HEK293T (cell line): ENCODE data around the gene CCDC88C.

Experiments
- CTCF ChIA-PET: fragments of 350-600 bp; formaldehyde crosslinking; extraction: SDS; loops from one replicate; lab custom pipeline; 2021; ENCODE audit warnings: antibody characterized with exemption, inconsistent platforms; lab: Yijun Ruan, JAX
- POLR2A ChIA-PET: fragments of 350-600 bp; formaldehyde crosslinking; extraction: SDS; loops from one replicate; lab custom pipeline; 2020; ENCODE audit warnings: antibody characterized with exemption, inconsistent platforms; lab: Yijun Ruan, JAX
- DNase-seq: peaks from one replicate; pipeline ENCODE4 v3.0.0; 2012; ENCODE audit warnings: mixed read lengths; ENCODE audit errors: extremely low spot score
- ARNT ChIP-seq: fragments of 450-650 bp; IDR thresholded peaks from 2 replicates; pipeline ENCODE4 v1.6.1; 2017; ENCODE audit warnings: mild to moderate bottlenecking
- BHLHE40 ChIP-seq: fragments of 450-650 bp; IDR thresholded peaks from 2 replicates; pipeline ENCODE4 v1.6.1; 2016; ENCODE audit warnings: mild to moderate bottlenecking, moderate library complexity, borderline replicate concordance
- CTBP1 ChIP-seq: fragments of 450-650 bp; IDR thresholded peaks from 2 replicates; pipeline ENCODE4 v1.6.1; 2016; ENCODE audit warnings: borderline replicate concordance
- ELF4 ChIP-seq: fragments of 450-650 bp; IDR thresholded peaks from 2 replicates; pipeline ENCODE4 v1.6.1; 2017; ENCODE audit warnings: antibody characterized with exemption
- FOXA1 ChIP-seq: fragments of 450-650 bp; IDR thresholded peaks from 2 replicates; pipeline ENCODE4 v1.6.1; 2016; ENCODE audit warnings: mild to moderate bottlenecking
- FOXK2 ChIP-seq: fragments of 450-650 bp; IDR thresholded peaks from 2 replicates; pipeline ENCODE4 v1.6.1; 2016; ENCODE audit warnings: mild to moderate bottlenecking
- FOXM1 ChIP-seq: fragments of 450-650 bp; IDR thresholded peaks from 2 replicates; pipeline ENCODE4 v1.6.1; 2017; ENCODE audit warnings: mild to moderate bottlenecking, borderline replicate concordance
- HDGF ChIP-seq: fragments of 450-650 bp; IDR thresholded peaks from 2 replicates; pipeline ENCODE4 v1.6.1; 2017; ENCODE audit warnings: antibody characterized with exemption, borderline replicate concordance
- L3MBTL2 ChIP-seq: fragments of 450-650 bp; conservative IDR thresholded peaks from 2 replicates; pipeline ENCODE4 v1.6.1; 2016; ENCODE audit warnings: mild to moderate bottlenecking
- LEF1 ChIP-seq: fragments of 450-650 bp; IDR thresholded peaks from 2 replicates; pipeline ENCODE4 v1.6.1; 2017; ENCODE audit warnings: mild to moderate bottlenecking, borderline replicate concordance
- NFRKB ChIP-seq: fragments of 450-650 bp; IDR thresholded peaks from 2 replicates; pipeline ENCODE4 v1.6.1; 2016; ENCODE audit warnings: mild to moderate bottlenecking, moderate library complexity
- SP1 ChIP-seq: fragments of 450-650 bp; IDR thresholded peaks from 2 replicates; pipeline ENCODE4 v1.6.1; 2017
- SUZ12 ChIP-seq: fragments of 450-650 bp; IDR thresholded peaks from 2 replicates; pipeline ENCODE4 v1.6.1; 2016; ENCODE audit warnings: mild to moderate bottlenecking
- TARDBP ChIP-seq: fragments of 450-650 bp; IDR thresholded peaks from 2 replicates; pipeline ENCODE4 v1.6.1; 2016
- ZNF384 ChIP-seq: fragments of 450-650 bp; IDR thresholded peaks from 2 replicates; pipeline ENCODE4 v1.6.1; 2016
- TF ChIP-seq, protein P1 (sequence below): fragments of 450-650 bp; IDR thresholded peaks from 2 replicates; pipeline ENCODE4 v1.6.1; 2016

CCDC88C gene

DNA sequence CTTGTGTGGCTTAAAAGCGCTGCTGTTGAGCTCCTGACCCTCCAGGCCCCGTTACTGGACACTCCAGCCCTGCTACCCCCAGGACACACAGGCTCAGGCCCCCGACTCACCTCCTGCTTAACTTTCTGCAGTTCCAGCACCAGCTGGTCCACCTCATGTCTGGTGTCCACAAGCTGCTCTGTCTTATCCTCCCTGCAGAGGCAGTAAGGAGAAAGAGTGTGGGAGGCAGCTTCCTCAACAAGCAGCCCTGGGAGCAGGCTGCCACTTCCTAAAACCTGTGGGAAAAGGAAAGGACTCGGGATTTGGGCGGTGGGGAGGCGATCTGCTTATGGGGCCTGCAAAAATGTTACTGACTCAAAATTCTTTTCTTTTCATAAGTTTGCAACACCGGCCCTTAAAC is 79.2 kb downstream of the CCDC88C start:
- POLR2A ChIA-PET = no interaction called here
- CTCF ChIA-PET = interaction anchor here (3.5 kb wide), 1 partner anchor 14 kb away, joined by 20 read pairs; no protein-coding TSS in a partner anchor
- DNase-seq = no peak
- TF ChIP-seq FOXK2 = no peak

DNA sequence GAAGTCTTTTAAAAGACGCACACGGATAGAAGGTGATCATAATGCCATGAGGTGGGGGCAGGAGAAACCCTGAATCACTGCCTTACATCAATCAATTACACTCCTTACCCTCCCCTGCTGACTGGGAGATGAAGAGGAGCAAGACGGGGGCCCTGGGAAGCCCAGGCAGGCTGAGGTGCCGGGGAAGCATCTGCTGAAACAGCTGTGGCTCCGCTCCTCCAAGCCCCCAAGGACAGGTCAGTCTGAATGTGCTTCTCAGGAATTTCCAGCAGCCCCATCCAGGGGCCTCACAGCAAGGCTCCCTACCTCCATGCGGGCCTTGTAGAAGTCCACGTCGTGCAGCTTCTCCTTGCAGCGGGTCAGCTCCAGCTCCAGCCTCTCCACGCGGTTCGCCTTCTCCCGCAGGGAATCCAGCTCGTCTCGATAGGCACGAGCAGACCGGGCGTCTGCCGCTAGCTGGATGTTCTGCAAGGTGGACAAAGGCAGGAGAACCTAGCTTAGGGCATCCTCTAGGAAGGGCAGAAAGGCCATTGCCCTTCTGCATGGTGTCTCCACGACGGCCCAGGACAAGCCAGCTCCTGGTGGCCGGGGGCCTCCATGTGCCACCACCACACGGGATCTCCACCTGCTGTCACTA is 79.8 kb downstream of the CCDC88C start:
- CTCF ChIA-PET = interaction anchor here (3.5 kb wide), 1 partner anchor 14 kb away, joined by 20 read pairs; no protein-coding TSS in a partner anchor
- POLR2A ChIA-PET = no interaction called here
- DNase-seq = no peak
- TF ChIP-seq ARNT = no peak
- no peak for TF ChIP-seq BHLHE40
- no peak for TF ChIP-seq FOXK2
- TF ChIP-seq ELF4 = no peak
- no peak for TF ChIP-seq NFRKB

- no peak for DNase-seq
- TF ChIP-seq ARNT = no peak
- TF ChIP-seq, protein P1, sequence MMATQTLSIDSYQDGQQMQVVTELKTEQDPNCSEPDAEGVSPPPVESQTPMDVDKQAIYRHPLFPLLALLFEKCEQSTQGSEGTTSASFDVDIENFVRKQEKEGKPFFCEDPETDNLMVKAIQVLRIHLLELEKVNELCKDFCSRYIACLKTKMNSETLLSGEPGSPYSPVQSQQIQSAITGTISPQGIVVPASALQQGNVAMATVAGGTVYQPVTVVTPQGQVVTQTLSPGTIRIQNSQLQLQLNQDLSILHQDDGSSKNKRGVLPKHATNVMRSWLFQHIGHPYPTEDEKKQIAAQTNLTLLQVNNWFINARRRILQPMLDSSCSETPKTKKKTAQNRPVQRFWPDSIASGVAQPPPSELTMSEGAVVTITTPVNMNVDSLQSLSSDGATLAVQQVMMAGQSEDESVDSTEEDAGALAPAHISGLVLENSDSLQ = no peak
- no peak for TF ChIP-seq HDGF
- CTCF ChIA-PET = interaction anchor here (3.5 kb wide), 1 partner anchor 12 kb away, joined by 20 read pairs; no protein-coding TSS in a partner anchor
- POLR2A ChIA-PET = no interaction called here
Observed at GRCh38 chr14:91336093-91336450, 81.5 kb downstream of the CCDC88C start.

DNA sequence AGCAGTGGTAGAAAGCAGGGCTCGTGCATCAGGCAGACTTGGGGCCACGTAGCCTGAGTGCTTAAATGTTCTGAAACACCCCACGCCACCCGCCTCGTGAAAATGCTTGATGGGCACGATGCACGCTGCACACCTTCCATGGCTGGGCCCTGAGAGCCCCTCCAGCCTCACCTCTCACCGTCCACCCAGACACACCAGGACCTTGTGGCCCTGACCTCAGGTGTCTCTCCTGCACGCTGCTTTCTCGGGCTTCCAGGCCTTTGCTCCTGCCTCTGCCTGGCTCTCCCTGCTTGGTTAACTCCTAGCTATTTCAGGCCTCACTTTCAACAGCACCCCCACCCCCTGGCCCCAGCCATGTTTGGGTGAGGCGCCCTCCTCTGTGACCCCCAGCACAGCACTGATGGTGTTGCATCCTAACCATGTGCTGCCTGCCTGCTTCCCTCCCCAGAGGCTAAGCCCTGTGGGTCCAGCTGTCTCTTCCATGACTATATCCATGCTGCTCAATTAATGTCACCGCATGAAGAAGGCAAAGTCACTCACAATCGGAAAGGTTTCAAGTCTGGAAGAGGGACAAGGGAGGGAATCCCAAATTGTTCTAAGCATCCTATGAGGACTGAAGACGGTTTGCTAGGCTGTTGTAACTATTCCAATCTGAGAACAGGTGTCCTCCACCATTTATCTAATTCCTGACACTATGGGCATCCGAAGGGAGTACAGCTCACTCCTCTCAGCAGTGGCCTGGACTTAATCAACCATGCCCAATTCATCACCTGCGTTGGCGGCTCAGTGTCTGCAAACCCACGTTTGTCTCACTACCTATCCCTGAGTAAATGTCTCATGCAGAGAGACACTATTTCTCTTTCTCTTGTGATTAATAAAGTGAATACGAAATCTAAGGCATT is 82.2 kb downstream of the CCDC88C start:
- POLR2A ChIA-PET = no interaction called here

GRCh38 chr14:91333650-91334039 is 84.0 kb downstream of the CCDC88C start:
- no peak for TF ChIP-seq TARDBP
- no peak for TF ChIP-seq SP1
- no peak for TF ChIP-seq BHLHE40
- TF ChIP-seq ELF4 = no peak
- TF ChIP-seq NFRKB = no peak
- TF ChIP-seq, protein P1 = no peak
- TF ChIP-seq FOXA1 = no peak
- no peak for TF ChIP-seq FOXK2
- TF ChIP-seq HDGF = no peak
- TF ChIP-seq CTBP1 = no peak
- no peak for TF ChIP-seq SUZ12
- no peak for TF ChIP-seq LEF1
- no peak for TF ChIP-seq L3MBTL2
- no peak for TF ChIP-seq ARNT
- no peak for TF ChIP-seq ZNF384
- no peak for DNase-seq
- CTCF ChIA-PET = no interaction called here
- POLR2A ChIA-PET = no interaction called here

More for the DNA sequence above, 82.2 kb downstream of the CCDC88C start:
- TF ChIP-seq TARDBP (no peak), ARNT (no peak), LEF1 (no peak), FOXK2 (no peak), BHLHE40 (no peak), SUZ12 (no peak)
- TF ChIP-seq, protein P1 = no peak
- no peak for DNase-seq
- CTCF ChIA-PET = interaction anchor here (3.5 kb wide), 1 partner anchor 11 kb away, joined by 20 read pairs; no protein-coding TSS in a partner anchor

GRCh38 chr14:91332986-91333649 is 84.5 kb downstream of the CCDC88C start:
- DNase-seq = no peak
- ChIA-PET POLR2A (no interaction called here), CTCF (interaction anchor here (0.8 kb wide), 1 partner anchor 10 kb away, joined by 6 read pairs; no protein-coding TSS in a partner anchor)
- TF ChIP-seq ARNT (no peak), L3MBTL2 (no peak), NFRKB (no peak), FOXM1 (no peak), SP1 (no peak), SUZ12 (no peak), FOXA1 (no peak), TARDBP (no peak), HDGF (no peak), BHLHE40 (no peak), ZNF384 (no peak), LEF1 (no peak), ELF4 (no peak), CTBP1 (no peak), FOXK2 (no peak)
- TF ChIP-seq, protein P1 = no peak
